Neutrophil (primary cell): ENCODE results near the gene PCDHB7.
"Not testable (repeated sequence)": the region's sequence is repeated elsewhere in the genome, so short reads cannot be mapped to it uniquely, and the experiment has no call there.

Source experiments
- H3K27ac ChIP-seq: fragments of 200-600 bp; sonication (generic); 2 replicates; pipeline ENCODE4 v1.5.1; 2016; ENCODE audit warnings: mild to moderate bottlenecking, moderate library complexity
- H3K27me3 ChIP-seq: fragments of 200-600 bp; sonication (generic); 2 replicates; pipeline ENCODE4 v1.6.0; 2016; ENCODE audit warnings: mild to moderate bottlenecking
- H3K36me3 ChIP-seq: fragments of 200-600 bp; sonication (generic); 2 replicates; pipeline ENCODE4 v1.5.1; 2017
- H3K4me1 ChIP-seq, 2 experiments: fragments of 200-600 bp in 1 of 2; sonication (generic) in 1 of 2; 1 replicate in 1 of 2; 2 replicates in 1 of 2; pipeline versions ENCODE4 v1.5.1 to v1.6.1; 2013 to 2016; ENCODE audit warnings: low read depth in 1 of 2, low read length in 1 of 2, mild to moderate bottlenecking in 1 of 2, moderate library complexity in 1 of 2; ENCODE audit not compliant: control insufficient read depth in 1 of 2, insufficient read depth in 1 of 2
- H3K4me3 ChIP-seq, 2 experiments: fragments of 200-600 bp in 1 of 2; sonication (generic) in 1 of 2; 1 replicate in 1 of 2; 2 replicates in 1 of 2; pipeline ENCODE4 v1.5.1; 2013 to 2016; ENCODE audit warnings: low read depth in 1 of 2, low read length in 1 of 2, mild to moderate bottlenecking in 1 of 2, moderate library complexity in 1 of 2
- H3K9me3 ChIP-seq: fragments of 200-600 bp; sonication (generic); 2 replicates; pipeline ENCODE4 v1.5.1; 2016
- TF ChIP-seq, protein P1 (sequence below): fragments of 200-600 bp; sonication (generic); IDR thresholded peaks from 2 replicates; pipeline ENCODE4 v1.5.1; 2016; ENCODE audit warnings: antibody characterized with exemption

The PCDHB7 gene

DNA sequence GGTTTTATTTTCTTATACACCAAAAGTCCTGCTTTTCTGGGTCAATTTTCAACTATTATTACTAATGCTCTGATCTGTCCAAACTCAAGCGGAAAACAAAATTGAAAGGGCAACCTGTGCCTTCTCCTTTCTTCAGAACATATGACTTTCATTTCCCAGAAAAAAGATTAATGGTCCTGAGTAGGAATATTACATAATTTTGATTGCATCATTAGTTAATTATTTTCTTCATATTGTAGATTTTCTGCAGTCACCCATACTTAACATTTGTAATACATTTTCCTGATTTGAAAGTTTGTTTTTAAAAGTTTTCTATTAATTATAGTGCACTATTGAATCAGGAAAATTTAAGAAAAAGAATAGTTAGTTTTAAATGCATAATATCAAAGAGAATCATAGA lies 3.5 kb downstream of the PCDHB7 start:
- peaks cover 33% of the 10 kb centered on the region for H3K9me3 ChIP-seq
- H3K27ac ChIP-seq, result no peak overlapping the region
- TF ChIP-seq, protein P1, sequence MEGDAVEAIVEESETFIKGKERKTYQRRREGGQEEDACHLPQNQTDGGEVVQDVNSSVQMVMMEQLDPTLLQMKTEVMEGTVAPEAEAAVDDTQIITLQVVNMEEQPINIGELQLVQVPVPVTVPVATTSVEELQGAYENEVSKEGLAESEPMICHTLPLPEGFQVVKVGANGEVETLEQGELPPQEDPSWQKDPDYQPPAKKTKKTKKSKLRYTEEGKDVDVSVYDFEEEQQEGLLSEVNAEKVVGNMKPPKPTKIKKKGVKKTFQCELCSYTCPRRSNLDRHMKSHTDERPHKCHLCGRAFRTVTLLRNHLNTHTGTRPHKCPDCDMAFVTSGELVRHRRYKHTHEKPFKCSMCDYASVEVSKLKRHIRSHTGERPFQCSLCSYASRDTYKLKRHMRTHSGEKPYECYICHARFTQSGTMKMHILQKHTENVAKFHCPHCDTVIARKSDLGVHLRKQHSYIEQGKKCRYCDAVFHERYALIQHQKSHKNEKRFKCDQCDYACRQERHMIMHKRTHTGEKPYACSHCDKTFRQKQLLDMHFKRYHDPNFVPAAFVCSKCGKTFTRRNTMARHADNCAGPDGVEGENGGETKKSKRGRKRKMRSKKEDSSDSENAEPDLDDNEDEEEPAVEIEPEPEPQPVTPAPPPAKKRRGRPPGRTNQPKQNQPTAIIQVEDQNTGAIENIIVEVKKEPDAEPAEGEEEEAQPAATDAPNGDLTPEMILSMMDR, result no peak
- H3K27me3 ChIP-seq, result peaks cover 49% of the 10 kb centered on the region
- H3K36me3 ChIP-seq, result no peaks in the 10 kb centered on the region
- no peak overlapping the region for H3K4me3 ChIP-seq
- H3K4me1 ChIP-seq, result no peaks in the 10 kb centered on the region

DNA sequence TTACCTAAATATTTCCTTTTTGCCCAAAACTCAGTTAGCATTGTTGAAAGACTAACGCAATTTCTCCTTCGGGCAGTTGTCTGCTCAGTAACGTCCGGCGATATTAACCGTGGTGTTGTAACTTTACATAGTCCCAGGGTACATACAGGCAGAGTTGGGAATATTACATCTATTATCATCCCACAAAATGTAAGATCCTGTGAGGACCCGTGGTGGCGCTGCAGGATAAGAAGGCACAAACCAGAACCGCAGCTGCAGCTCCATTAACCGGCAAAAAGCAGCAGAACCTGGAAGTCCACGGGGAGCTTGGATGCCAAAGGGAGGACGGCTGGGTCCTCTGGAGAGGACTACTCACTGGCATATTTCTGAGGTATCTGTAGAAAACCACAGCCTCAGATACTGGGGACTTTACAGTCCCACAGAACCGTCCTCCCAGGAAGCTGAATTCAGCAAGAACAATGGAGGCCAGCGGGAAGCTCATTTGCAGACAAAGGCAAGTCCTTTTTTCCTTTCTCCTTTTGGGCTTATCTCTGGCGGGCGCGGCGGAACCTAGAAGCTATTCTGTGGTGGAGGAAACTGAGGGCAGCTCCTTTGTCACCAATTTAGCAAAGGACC lies 5.2 kb downstream of the PCDHB7 start, which contains the start of gene PCDHB8:
Gene PCDHB8, plus strand, starts transcription at position 214 of the 615 bp plus-strand sequence. Its CDS starts 245 bp downstream, at position 459.
- peaks cover 33% of the 10 kb centered on the region for H3K9me3 ChIP-seq
- not testable (repeated sequence) for H3K4me1 ChIP-seq

DNA sequence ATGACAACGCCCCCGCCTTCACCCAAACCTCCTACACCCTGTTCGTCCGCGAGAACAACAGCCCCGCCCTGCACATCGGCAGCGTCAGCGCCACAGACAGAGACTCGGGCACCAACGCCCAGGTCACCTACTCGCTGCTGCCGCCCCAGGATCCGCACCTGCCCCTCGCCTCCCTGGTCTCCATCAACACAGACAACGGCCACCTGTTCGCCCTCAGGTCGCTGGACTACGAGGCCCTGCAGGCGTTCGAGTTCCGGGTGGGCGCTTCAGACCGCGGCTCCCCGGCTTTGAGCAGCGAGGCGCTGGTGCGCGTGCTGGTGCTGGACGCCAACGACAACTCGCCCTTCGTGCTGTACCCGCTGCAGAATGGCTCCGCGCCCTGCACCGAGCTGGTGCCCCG lies 6.9 kb downstream of the PCDHB7 start:
- peaks cover 72% of the 10 kb centered on the region for H3K27me3 ChIP-seq
- not testable (repeated sequence) for H3K4me1 ChIP-seq

More for the DNA sequence above, 5.2 kb downstream of the PCDHB7 start, which contains the start of gene PCDHB8:
- H3K27ac ChIP-seq, H3K4me3 ChIP-seq, H3K36me3 ChIP-seq: not testable (repeated sequence)
- peaks cover 59% of the 10 kb centered on the region for H3K27me3 ChIP-seq

DNA sequence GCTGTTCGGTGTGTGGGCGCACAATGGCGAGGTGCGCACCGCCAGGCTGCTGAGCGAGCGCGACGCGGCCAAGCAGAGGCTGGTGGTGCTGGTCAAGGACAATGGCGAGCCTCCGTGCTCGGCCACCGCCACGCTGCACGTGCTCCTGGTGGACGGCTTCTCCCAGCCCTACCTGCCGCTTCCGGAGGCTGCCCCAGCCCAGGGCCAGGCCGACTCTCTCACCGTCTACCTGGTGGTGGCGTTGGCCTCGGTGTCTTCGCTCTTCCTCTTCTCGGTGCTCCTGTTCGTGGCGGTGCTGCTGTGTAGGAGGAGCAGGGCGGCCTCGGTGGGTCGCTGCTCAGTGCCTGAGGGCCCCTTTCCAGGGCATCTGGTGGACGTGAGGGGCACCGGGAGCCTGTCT lies 7.4 kb downstream of the PCDHB7 start:
- H3K27me3 ChIP-seq, result peaks cover 72% of the 10 kb centered on the region
- not testable (repeated sequence) for H3K27ac ChIP-seq, H3K4me3 ChIP-seq, H3K36me3 ChIP-seq, H3K4me1 ChIP-seq
- peaks cover 33% of the 10 kb centered on the region for H3K9me3 ChIP-seq

More for the DNA sequence above, 6.9 kb downstream of the PCDHB7 start:
- H3K4me3 ChIP-seq, H3K27ac ChIP-seq, H3K36me3 ChIP-seq: not testable (repeated sequence)
- peaks cover 37% of the 10 kb centered on the region for H3K9me3 ChIP-seq

DNA sequence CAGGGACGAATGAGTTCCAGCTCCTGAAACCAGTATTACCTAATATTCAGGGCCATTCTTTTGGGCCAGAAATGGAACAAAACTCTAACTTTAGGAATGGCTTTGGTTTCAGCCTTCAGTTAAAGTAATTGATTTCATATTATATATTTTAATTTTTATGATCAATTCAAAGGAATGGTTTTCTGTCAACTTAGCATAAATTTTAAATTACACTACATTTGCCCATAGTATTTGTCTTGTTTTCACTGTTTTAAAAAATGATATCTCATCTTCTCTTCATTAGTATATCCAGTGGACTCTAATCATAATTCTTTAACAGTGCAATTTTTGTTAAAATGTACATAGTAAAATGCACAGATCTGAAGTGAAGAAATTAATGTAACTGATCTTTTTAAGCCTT lies 7.9 kb downstream of the PCDHB7 start:
- peaks cover 70% of the 10 kb centered on the region for H3K27me3 ChIP-seq
- H3K9me3 ChIP-seq, result peaks cover 29% of the 10 kb centered on the region
- TF ChIP-seq, protein P1, result no peak
- H3K27ac ChIP-seq, result no peak overlapping the region
- H3K4me3 ChIP-seq, result no peak overlapping the region
- no peaks in the 10 kb centered on the region for H3K36me3 ChIP-seq
- no peaks in the 10 kb centered on the region for H3K4me1 ChIP-seq

DNA sequence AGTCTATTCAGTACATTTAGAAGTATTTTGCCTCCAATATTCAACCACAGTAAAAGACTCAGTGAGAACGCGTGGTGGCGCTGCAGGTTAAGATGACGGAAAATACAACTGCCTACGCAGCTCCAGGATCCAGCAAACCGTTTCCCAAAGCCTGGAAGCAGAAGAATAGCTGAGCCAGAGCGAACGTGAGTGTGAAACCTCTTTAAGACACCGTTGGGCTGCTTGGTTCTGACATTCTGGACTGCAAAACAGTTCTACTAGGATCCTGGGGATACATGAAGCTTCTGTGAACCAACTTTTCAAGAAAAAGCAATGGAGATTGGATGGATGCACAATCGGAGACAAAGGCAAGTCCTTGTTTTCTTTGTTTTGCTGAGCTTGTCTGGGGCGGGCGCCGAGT lies 9.8 kb downstream of the PCDHB7 start, which contains the start of gene PCDHB16:
Gene PCDHB16, plus strand, starts transcription at position 140 of the 400 bp plus-strand sequence. Its CDS starts 173 bp downstream, at position 313.
- no peak within 1 kb of the TSS for H3K4me3 ChIP-seq
- TF ChIP-seq, protein P1, result no peak
- no peak within 1 kb of the TSS for H3K27ac ChIP-seq
- H3K27me3 ChIP-seq, result peaks cover 55% of the 10 kb centered on the region
- H3K4me1 ChIP-seq, result no peaks in the 10 kb centered on the region
- no peaks in the 10 kb centered on the region for H3K36me3 ChIP-seq
- peaks cover 23% of the 10 kb centered on the region for H3K9me3 ChIP-seq

DNA sequence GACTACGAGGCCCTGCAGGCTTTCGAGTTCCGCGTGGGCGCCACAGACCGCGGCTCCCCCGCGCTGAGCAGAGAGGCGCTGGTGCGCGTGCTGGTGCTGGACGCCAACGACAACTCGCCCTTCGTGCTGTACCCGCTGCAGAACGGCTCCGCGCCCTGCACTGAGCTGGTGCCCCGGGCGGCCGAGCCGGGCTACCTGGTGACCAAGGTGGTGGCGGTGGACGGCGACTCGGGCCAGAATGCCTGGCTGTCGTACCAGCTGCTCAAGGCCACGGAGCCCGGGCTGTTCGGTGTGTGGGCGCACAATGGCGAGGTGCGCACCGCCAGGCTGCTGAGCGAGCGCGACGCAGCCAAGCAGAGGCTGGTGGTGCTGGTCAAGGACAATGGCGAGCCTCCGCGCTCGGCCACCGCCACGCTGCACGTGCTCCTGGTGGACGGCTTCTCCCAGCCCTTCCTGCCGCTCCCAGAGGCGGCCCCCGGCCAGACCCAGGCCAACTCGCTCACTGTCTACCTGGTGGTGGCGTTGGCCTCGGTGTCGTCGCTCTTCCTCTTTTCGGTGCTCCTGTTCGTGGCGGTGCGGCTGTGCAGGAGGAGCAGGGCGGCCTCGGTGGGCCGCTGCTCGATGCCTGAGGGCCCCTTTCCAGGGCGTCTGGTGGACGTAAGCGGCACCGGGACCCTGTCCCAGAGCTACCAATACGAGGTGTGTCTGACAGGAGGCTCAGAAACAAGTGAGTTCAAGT lies 11.8 kb downstream of the PCDHB7 start:
- not testable (repeated sequence) for H3K36me3 ChIP-seq, H3K27ac ChIP-seq, H3K4me1 ChIP-seq, H3K4me3 ChIP-seq
- Histone ChIP-seq H3K9me3 (peaks cover 10% of the 10 kb centered on the region), H3K27me3 (peaks cover 53% of the 10 kb centered on the region)
